ENCODE measurements around the gene HOXA6. TPM values are rescaled to one million over a fixed set of nuclear protein-coding genes. Genes with fewer than 3 reads are reported as not detected.

HOXA6 gene
- total and polyA plus RNA-seq, 10 of the 15 experiments (the other 5 are each of a cell fraction or from before 2014, with no cell fraction given) = 0.08 TPM; not detected in 9

DNA sequence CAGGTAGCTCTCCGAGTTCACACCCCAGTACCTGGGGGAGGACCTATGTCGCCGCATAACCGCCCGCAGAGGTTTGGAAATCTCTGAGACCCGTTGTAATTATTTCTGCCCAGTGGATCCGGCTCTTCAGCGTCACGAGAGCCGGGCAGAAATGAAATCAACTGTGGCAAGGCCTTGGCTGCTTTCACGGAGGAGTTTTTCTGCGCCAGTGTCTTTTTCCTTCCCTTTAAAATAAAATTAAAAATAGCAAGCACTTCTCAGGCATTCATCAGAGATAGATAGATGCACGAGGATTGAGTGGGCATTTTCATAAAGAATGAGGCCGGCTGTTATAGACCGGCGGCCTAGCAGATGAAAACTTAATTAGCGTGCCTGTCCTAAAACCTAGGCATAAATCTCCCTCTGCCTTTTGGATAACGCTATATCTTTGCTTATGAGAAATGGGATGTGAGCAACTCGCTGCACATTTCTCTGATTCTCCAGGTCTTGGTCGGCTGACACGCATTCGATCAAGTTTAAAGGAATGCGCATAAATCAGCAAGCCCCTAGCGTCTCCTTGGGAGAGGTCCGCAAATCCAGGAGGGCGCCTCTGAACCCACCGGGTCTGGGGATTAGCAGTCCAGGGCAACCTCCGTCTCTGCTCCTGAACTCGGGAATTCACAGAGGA, 45.9 kb upstream of the HOXA6 start:
- Histone ChIP-seq H3K36me3 (ENCODE audit: control insufficient read depth in 2 of 2, insufficient read depth in 2 of 2, low read length in 1 of 2) (no peaks in the 10 kb centered on the region), H3K27me3 (replicated peaks in 1 of 2; ENCODE audit: control insufficient read depth in 2 of 2, insufficient read depth in 2 of 2, low read length in 1 of 2) (peaks cover 24 to 42% of the 10 kb centered on the region in 2 experiments), H4K20me1 (ENCODE audit: control insufficient read depth, insufficient read depth) (0 out of 2 replicates have a peak, but pooled peaks cover 3% of the 10 kb centered on the region), H3K4me3 (no peak overlapping the region), H3K9me3 (replicated peaks; ENCODE audit: control insufficient read depth, insufficient read depth, low read length) (no peaks in the 10 kb centered on the region; the same call in 2 of the 3 replicates), H3K79me2 (ENCODE audit: control insufficient read depth, insufficient read depth, low read length) (no peaks in the 10 kb centered on the region), H3K9ac (ENCODE audit: control insufficient read depth, insufficient read depth, low read length) (no peak overlapping the region), H3K27ac (ENCODE audit: control insufficient read depth, insufficient read depth) (no peak overlapping the region), H3K4me2 (ENCODE audit: control insufficient read depth, insufficient read depth) (no peak overlapping the region), H3K4me1 (ENCODE audit: control insufficient read depth, insufficient read depth, low read length) (no peaks in the 10 kb centered on the region), H2AFZ (ENCODE audit: control insufficient read depth, low read depth, low read length) (no peak overlapping the region)
- BruUV-seq (replicated peaks) = no TSS peak
- in situ Hi-C loops (cut with MboI) = no loop called here
- no peak for TF ChIP-seq EP300 (IDR thresholded peaks at IDR 0.05; ENCODE audit: borderline replicate concordance in 1 of 2, control insufficient read depth in 1 of 2, low read depth in 2 of 2, low read length in 2 of 2)
- TF ChIP-seq BCL11A (IDR thresholded peaks at IDR 0.05; ENCODE audit: low read depth, low read length) = no peak
- TF ChIP-seq BHLHE40 (IDR thresholded peaks at IDR 0.05; ENCODE audit: borderline replicate concordance in 1 of 2, low read depth in 2 of 2, low read length in 1 of 2) = no peak
- TF ChIP-seq POLR2AphosphoS5 (IDR thresholded peaks at IDR 0.05; ENCODE audit: low read length) = no peak
- no peak for TF ChIP-seq HDAC2 (IDR thresholded peaks at IDR 0.05)
- WGBS (ENCODE audit: insufficient coverage, insufficient replicate concordance, low lambda C conversion rate, missing lambda C conversion rate) = 50% methylated on average over 29 of the region's 29 CpGs
- DNase-seq (ENCODE audit: low read depth, low spot score) = no peak
- ATAC-seq = no peak
- ChIA-PET CTCF (interaction anchor here (0.9 to 3.3 kb wide), 2 partner anchors 383 to 726 kb away, joined by 3 to 93 read pairs; no protein-coding TSS in a partner anchor), RAD21 (ENCODE audit: unreplicated experiment) (no interaction called here), POLR2A (no interaction called here), SMC1A (ENCODE audit: uncharacterized antibody, unreplicated experiment) (no interaction called here)
- intact Hi-C loops (cut with micrococcal nuclease; ENCODE audit: unreplicated experiment) = no loop called here
- no peak for FAIRE-seq

Measured in GM12878 (cell line).